ENCODE results near the gene HELLS. TPM values are rescaled to one million over a fixed set of nuclear protein-coding genes. Genes with fewer than 3 reads are reported as not detected.

Gene HELLS
- total and polyA plus RNA-seq, 2 experiments from 2014 or later, result 15.8 to 27.0 TPM

DNA sequence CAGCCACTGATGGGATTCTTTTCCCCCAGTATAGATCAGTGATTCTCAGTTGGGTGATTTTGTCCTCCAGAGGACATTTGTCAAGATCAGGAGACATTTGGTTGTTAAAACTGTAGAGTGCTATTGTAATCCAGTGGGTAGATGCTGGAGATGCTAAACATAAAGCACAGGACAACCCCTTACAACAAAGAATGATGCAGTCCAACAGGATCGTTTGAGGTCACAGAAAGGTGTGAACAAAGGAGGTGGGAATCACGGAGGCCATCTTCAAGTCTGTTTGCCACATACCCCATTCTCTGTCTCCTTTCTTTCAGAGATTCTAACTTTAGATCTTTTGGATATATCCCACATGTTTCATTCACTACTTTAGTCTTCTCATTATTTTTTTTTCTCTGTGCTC is 69.0 kb downstream of the HELLS start:
- H3K27me3 ChIP-seq, result no peaks in the 10 kb centered on the region
- H2AFZ ChIP-seq, result no peak overlapping the region
- H3K36me3 ChIP-seq (replicated peaks; ENCODE audit: insufficient read depth, low read depth), result no peaks in the 10 kb centered on the region
- H4K20me1 ChIP-seq (ENCODE audit: insufficient read depth, poor library complexity, severe bottlenecking), result no peaks in the 10 kb centered on the region
- 91% methylated on average over 2 of the region's 2 CpGs for WGBS (ENCODE audit: low lambda C conversion rate, missing lambda C conversion rate)
- H3K9me2 ChIP-seq (replicated peaks; ENCODE audit: insufficient read depth), result no peaks in the 10 kb centered on the region
- H3K27ac ChIP-seq, result no peak overlapping the region
- H3K4me1 ChIP-seq (ENCODE audit: insufficient read depth), result no peaks in the 10 kb centered on the region
- no peak overlapping the region for H3K4me2 ChIP-seq
- TF ChIP-seq, protein P1, sequence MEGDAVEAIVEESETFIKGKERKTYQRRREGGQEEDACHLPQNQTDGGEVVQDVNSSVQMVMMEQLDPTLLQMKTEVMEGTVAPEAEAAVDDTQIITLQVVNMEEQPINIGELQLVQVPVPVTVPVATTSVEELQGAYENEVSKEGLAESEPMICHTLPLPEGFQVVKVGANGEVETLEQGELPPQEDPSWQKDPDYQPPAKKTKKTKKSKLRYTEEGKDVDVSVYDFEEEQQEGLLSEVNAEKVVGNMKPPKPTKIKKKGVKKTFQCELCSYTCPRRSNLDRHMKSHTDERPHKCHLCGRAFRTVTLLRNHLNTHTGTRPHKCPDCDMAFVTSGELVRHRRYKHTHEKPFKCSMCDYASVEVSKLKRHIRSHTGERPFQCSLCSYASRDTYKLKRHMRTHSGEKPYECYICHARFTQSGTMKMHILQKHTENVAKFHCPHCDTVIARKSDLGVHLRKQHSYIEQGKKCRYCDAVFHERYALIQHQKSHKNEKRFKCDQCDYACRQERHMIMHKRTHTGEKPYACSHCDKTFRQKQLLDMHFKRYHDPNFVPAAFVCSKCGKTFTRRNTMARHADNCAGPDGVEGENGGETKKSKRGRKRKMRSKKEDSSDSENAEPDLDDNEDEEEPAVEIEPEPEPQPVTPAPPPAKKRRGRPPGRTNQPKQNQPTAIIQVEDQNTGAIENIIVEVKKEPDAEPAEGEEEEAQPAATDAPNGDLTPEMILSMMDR (IDR thresholded peaks at IDR 0.05; ENCODE audit: poor library complexity), result no peak
- TF ChIP-seq EZH2phosphoT487 (IDR thresholded peaks at IDR 0.05; ENCODE audit: low read depth, severe bottlenecking, unreplicated experiment), result no peak
- TF ChIP-seq EZH2 (IDR thresholded peaks at IDR 0.05; ENCODE audit: borderline replicate concordance), result no peak
- H3K9me3 ChIP-seq (ENCODE audit: low read depth), result no peaks in the 10 kb centered on the region
- H3K4me3 ChIP-seq, result no peak overlapping the region
- no peaks in the 10 kb centered on the region for H3K79me2 ChIP-seq
- no peak for DNase-seq (ENCODE audit: low spot score)

DNA sequence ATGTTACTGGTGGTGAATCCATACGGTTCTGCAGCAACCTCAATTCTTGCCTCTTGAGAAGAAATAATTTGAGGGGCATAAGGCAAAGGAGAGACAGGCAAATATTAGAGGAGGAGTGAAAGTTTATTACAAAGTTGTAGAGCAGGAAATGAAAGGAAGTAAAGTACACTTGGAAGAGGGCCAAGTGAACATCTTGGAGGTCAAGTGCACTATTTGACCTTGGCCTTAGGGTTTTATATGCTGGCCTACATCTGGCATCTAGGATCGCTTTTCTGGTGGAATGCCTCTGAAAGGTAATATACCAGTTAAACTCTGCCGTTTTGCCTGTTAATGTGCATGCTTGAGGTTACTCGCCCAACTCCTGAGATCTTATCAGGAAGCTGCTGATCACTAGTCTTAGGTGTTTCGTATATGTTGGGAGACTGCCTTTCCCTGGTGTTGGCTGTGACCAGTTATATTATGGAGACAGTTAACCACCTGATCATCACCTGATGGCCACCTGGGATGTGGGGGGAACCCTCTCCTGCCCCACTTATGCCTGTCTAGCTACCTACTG is 71.9 kb downstream of the HELLS start:
- TF ChIP-seq, protein P1 (IDR thresholded peaks at IDR 0.05; ENCODE audit: poor library complexity), result no peak
- TF ChIP-seq EZH2 (IDR thresholded peaks at IDR 0.05; ENCODE audit: borderline replicate concordance) (no peak), EZH2phosphoT487 (IDR thresholded peaks at IDR 0.05; ENCODE audit: low read depth, severe bottlenecking, unreplicated experiment) (no peak)
- WGBS (ENCODE audit: low lambda C conversion rate, missing lambda C conversion rate), result 42% methylated on average over 5 of the region's 5 CpGs

DNA sequence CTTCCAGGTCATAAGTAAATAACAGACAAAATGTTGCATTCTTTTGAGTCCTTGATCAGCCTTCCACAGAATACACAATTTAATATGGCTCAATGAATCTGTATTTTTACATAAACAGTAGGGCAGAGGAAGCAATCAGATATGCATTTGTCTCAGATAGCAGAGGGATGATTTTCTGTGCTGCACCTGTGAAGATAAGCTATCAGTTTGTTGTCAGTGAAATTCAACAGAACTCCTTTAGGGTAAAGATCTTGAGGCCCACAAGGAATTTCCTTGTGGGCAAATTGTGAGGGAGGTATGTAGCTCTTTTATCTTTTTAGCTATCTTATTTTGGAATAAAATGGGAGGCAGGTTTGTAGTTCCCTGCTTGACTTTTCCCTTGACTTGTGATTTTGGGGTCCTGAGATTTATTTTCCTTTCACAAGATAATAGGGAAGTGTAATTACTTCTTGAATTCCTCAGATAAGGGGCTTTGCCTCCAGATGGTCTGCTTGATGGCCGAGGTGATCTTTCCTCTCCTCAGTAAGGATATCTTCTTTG is 77.1 kb downstream of the HELLS start:
- Histone ChIP-seq H2AFZ (no peak overlapping the region), H3K4me2 (peak overlapping the region; percentile 2), H3K79me2 (no peaks in the 10 kb centered on the region), H3K9me3 (ENCODE audit: low read depth) (no peaks in the 10 kb centered on the region), H3K27me3 (no peaks in the 10 kb centered on the region), H3K4me3 (no peak overlapping the region), H3K4me1 (ENCODE audit: insufficient read depth) (peaks cover 11% of the 10 kb centered on the region), H4K20me1 (ENCODE audit: insufficient read depth, poor library complexity, severe bottlenecking) (no peaks in the 10 kb centered on the region), H3K36me3 (replicated peaks; ENCODE audit: insufficient read depth, low read depth) (no peaks in the 10 kb centered on the region), H3K9me2 (replicated peaks; ENCODE audit: insufficient read depth) (no peaks in the 10 kb centered on the region), H3K27ac (peak overlapping the region; percentile 47)
- no peak for DNase-seq (ENCODE audit: low spot score)
- WGBS (ENCODE audit: low lambda C conversion rate, missing lambda C conversion rate), result 18% methylated on average over 1 of the region's 1 CpG
- TF ChIP-seq EZH2 (IDR thresholded peaks at IDR 0.05; ENCODE audit: borderline replicate concordance) (no peak), EZH2phosphoT487 (IDR thresholded peaks at IDR 0.05; ENCODE audit: low read depth, severe bottlenecking, unreplicated experiment) (no peak)
- TF ChIP-seq, protein P1 (IDR thresholded peaks at IDR 0.05; ENCODE audit: poor library complexity), result no peak

More for the DNA sequence above, 71.9 kb downstream of the HELLS start:
- no peaks in the 10 kb centered on the region for H3K79me2 ChIP-seq
- no peaks in the 10 kb centered on the region for H3K36me3 ChIP-seq (replicated peaks; ENCODE audit: insufficient read depth, low read depth)
- no peak overlapping the region for H3K4me2 ChIP-seq
- no peak overlapping the region for H3K4me3 ChIP-seq
- H4K20me1 ChIP-seq (ENCODE audit: insufficient read depth, poor library complexity, severe bottlenecking), result no peaks in the 10 kb centered on the region
- no peak overlapping the region for H3K27ac ChIP-seq
- H3K27me3 ChIP-seq, result no peaks in the 10 kb centered on the region
- no peaks in the 10 kb centered on the region for H3K9me3 ChIP-seq (ENCODE audit: low read depth)
- no peaks in the 10 kb centered on the region for H3K4me1 ChIP-seq (ENCODE audit: insufficient read depth)
- DNase-seq (ENCODE audit: low spot score), result no peak
- H2AFZ ChIP-seq, result no peak overlapping the region
- no peaks in the 10 kb centered on the region for H3K9me2 ChIP-seq (replicated peaks; ENCODE audit: insufficient read depth)
